Measurements from ENCODE around the gene PLK5.
"Not testable (repeated sequence)": the region's sequence is repeated elsewhere in the genome, so short reads cannot be mapped to it uniquely, and the experiment has no call there.

Gene PLK5

DNA sequence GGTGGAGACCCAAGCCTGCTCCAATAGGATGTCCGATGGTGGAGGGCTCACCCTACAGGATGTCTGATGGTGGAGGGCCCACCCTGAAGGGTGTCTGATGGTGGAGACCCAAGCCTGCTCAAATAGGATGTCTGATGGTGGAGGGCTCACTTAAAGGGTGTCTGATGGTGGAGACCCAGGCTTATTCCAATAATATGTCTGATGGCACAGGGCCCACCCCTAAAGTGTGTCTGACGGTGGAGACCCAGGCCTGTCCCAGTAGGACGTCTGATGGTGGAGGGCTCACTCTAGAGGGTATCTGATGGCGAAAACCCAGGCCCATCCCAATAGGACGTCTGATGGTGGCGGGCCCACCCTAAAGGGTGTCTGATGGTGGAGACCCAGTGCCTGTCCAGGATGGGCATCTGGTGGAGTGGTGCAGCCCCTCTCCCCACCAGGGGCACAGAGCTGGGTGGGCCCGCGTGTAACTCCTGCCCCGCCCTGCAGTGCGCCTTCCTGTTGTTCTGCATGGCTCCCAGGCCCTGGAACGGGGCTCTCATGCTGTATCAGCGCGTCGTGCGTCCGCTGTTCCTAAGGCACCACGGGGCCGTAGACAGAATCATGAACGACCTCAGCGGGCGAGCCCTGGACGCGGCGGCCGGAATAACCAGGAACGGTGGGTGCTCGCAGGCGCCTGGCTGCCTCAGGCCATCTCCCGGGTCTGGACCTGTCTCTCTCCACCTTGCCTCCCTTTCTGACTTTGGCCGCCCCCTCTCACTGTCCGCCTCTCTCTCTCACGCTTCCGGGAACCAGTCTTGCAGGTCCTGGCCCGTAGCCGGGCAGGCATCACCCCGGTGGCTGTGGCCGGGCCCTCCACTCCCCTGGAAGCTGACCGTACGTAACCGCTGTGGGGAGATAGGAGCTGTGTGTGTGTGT lies 27.8 kb upstream of the PLK5 start:
- Histone ChIP-seq H3K4me3 (ENCODE audit: low read depth in 1 of 2, low read length in 1 of 2) (no peak overlapping the region), H3K27me3 (peaks cover 62% of the 10 kb centered on the region), H3K36me3 (no peaks in the 10 kb centered on the region), H3K4me1 (ENCODE audit: control insufficient read depth in 1 of 2, insufficient read depth in 1 of 2, low read depth in 1 of 2, low read length in 1 of 2) (peaks cover 5 to 8% of the 10 kb centered on the region in 2 experiments), H3K27ac (no peak overlapping the region), H3K9me3 (peaks cover 1% of the 10 kb centered on the region)
- no peak for TF ChIP-seq CTCF (IDR thresholded peaks at IDR 0.05)

DNA sequence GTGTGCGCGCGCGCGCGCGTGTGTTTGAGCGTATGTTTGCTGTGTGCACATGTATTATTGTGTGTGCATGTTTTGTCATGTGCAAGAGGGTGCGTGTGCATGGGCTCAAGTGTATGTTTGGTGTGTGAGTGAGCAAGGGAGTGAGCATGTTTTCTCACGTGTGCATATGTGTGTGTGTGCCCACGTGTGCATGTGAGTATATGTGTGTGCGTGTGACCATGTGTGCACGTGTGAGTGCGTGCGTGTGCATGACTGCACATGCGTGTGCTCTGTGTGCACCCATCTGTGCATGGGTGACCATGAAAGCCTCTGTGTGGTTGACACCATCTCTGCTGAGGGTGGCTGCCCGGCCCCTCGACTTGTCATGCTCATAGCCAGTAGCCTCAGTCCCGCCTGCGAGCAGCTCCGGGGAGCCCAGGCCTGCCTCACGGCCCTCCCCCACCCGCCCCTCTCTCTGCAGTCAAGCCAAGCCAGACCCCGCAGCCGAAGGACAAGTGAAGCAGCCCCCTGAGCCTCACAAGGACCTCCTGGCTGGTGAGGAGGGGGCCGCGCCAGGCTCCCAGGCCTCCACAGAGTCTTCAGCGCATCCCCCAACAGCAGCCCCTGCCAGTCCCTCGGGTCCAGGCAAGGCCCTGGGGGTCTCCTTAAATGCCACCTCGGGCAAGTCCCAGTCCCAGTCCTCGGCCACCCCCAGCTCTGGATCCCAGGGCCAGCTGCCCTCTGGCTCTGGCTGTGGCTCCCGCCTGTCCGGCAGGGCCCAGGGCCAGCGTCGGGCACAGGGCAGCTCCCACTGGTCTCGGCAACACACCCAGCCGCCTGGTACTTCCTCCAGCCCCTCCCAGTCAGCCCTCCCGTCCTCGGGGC lies 26.9 kb upstream of the PLK5 start:
- Histone ChIP-seq H3K9me3 (no peaks in the 10 kb centered on the region), H3K27me3 (peaks cover 62% of the 10 kb centered on the region), H3K36me3 (no peaks in the 10 kb centered on the region), H3K4me1 (ENCODE audit: control insufficient read depth in 1 of 2, insufficient read depth in 1 of 2, low read depth in 1 of 2, low read length in 1 of 2) (peaks cover 0 to 5% of the 10 kb centered on the region in 2 experiments), H3K27ac (no peak overlapping the region), H3K4me3 (ENCODE audit: low read depth in 1 of 2, low read length in 1 of 2) (no peak overlapping the region)
- no peak for TF ChIP-seq CTCF (IDR thresholded peaks at IDR 0.05)

GRCh38 chr19:1497578-1498235 lies 26.2 kb upstream of the PLK5 start:
- no peaks in the 10 kb centered on the region for H3K9me3 ChIP-seq
- H3K4me1 ChIP-seq (ENCODE audit: control insufficient read depth in 1 of 2, insufficient read depth in 1 of 2, low read depth in 1 of 2, low read length in 1 of 2), result peaks cover 0 to 5% of the 10 kb centered on the region in 2 experiments
- H3K27ac ChIP-seq, result no peak overlapping the region
- H3K36me3 ChIP-seq, result no peaks in the 10 kb centered on the region
- peaks cover 62% of the 10 kb centered on the region for H3K27me3 ChIP-seq
- no peak for TF ChIP-seq CTCF (IDR thresholded peaks at IDR 0.05)
- no peak overlapping the region for H3K4me3 ChIP-seq (ENCODE audit: low read depth in 1 of 2, low read length in 1 of 2)

GRCh38 chr19:1499231-1499630 lies 24.6 kb upstream of the PLK5 start:
- peaks cover 62% of the 10 kb centered on the region for H3K27me3 ChIP-seq
- not testable (repeated sequence) for H3K36me3 ChIP-seq; H3K9me3 ChIP-seq; H3K4me1 ChIP-seq (ENCODE audit: control insufficient read depth in 1 of 2, insufficient read depth in 1 of 2, low read depth in 1 of 2, low read length in 1 of 2); H3K4me3 ChIP-seq (ENCODE audit: low read depth in 1 of 2, low read length in 1 of 2); H3K27ac ChIP-seq

DNA sequence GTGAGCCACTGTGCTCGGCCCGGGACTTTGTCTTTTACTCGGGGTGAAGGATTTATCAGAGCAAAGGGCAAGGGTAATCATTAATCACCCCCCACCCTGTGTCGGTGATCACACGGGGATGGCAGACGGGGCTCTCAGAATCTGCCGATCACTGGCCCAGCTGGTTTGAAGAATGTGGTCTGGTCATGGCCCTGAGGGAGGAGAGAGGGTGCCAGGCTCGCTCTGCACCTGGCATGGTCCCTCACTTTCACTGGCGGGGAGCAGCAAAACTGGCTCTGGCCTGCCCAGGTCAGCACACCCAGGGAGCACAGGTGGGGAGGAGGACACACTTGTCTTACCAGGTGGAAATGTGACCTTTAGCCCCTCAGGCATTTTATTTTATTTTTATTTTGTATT lies 22.7 kb upstream of the PLK5 start:
- TF ChIP-seq CTCF (IDR thresholded peaks at IDR 0.05), result no peak
- H3K27me3 ChIP-seq, result peaks cover 73% of the 10 kb centered on the region
- no peaks in the 10 kb centered on the region for H3K36me3 ChIP-seq
- peaks cover 0 to 5% of the 10 kb centered on the region in 2 experiments for H3K4me1 ChIP-seq (ENCODE audit: control insufficient read depth in 1 of 2, insufficient read depth in 1 of 2, low read depth in 1 of 2, low read length in 1 of 2)
- H3K9me3 ChIP-seq, result no peaks in the 10 kb centered on the region
- no peak overlapping the region for H3K4me3 ChIP-seq (ENCODE audit: low read depth in 1 of 2, low read length in 1 of 2)
- H3K27ac ChIP-seq, result no peak overlapping the region

Measured in neutrophil (primary cell).